ELF-1 (cell line): ENCODE data around the gene RPP25L.

Experiments
- DNase-seq: peaks from one replicate; pipeline ENCODE4 v3.0.0-alpha.2; 2016; ENCODE audit warnings: low read depth, low spot score

The RPP25L gene

GRCh38 chr9:34637356-34638137, 25.6 kb upstream of the RPP25L start, which contains the start of gene SIGMAR1:
Gene SIGMAR1, minus strand, starts transcription at chr9:34637787. Its CDS starts 90 bp downstream, at chr9:34637697.
- DNase-seq, result peak; percentile 93

GRCh38 chr9:34636791-34637355, 25.0 kb upstream of the RPP25L start:
- DNase-seq, result no peak

GRCh38 chr9:34635556-34635955, 23.7 kb upstream of the RPP25L start:
- DNase-seq, result no peak

GRCh38 chr9:34634551-34635248, 22.8 kb upstream of the RPP25L start:
- DNase-seq, result no peak

GRCh38 chr9:34633851-34634550, 22.1 kb upstream of the RPP25L start:
- peak; percentile 83 for DNase-seq

GRCh38 chr9:34633166-34633565, 21.3 kb upstream of the RPP25L start:
- DNase-seq, result no peak

GRCh38 chr9:34630402-34631154, 18.7 kb upstream of the RPP25L start:
- no peak for DNase-seq

GRCh38 chr9:34629491-34629808, 17.6 kb upstream of the RPP25L start:
- DNase-seq, result no peak

- no peak for DNase-seq
Observed at GRCh38 chr9:34628656-34629490, 17.0 kb upstream of the RPP25L start, which contains the start of gene ARID3C. Gene ARID3C, minus strand, starts transcription at chr9:34629066. Its CDS starts 1,052 bp downstream, at chr9:34628014.

GRCh38 chr9:34627716-34628655, 16.1 kb upstream of the RPP25L start:
- DNase-seq, result no peak

GRCh38 chr9:34625186-34625486, 13.2 kb upstream of the RPP25L start:
- no peak for DNase-seq

- DNase-seq, result peak; percentile 70
Observed at GRCh38 chr9:34624475-34625185, 12.7 kb upstream of the RPP25L start.

- peak; percentile 25 for DNase-seq
Observed at GRCh38 chr9:34623374-34624235, 11.7 kb upstream of the RPP25L start.

- peak; percentile 95 for DNase-seq
Observed at GRCh38 chr9:34620061-34620994, 8.4 kb upstream of the RPP25L start, which contains the start of gene DCTN3. Gene DCTN3, minus strand, starts transcription at chr9:34620495. Its CDS starts 31 bp downstream, at chr9:34620464.

GRCh38 chr9:34615132-34615531, 3.2 kb upstream of the RPP25L start:
- peak; percentile 21 for DNase-seq

GRCh38 chr9:34612788-34613390, 992 bp upstream of the RPP25L start:
- peak; percentile 89 for DNase-seq
